Retinal pigment epithelial cell (primary cell): ENCODE data around the gene OR14C36.

Experiments used
- DNase-seq: peaks from one replicate; pipeline ENCODE4 v3.0.0-alpha.2; 2010; ENCODE audit warnings: low read depth
- H3K4me3 ChIP-seq: 2 replicates; pipeline ENCODE4 v1.5.1; 2011; ENCODE audit warnings: mild to moderate bottlenecking, low read length, control low read depth, moderate library complexity
- TF ChIP-seq, protein P1 (sequence below): conservative IDR thresholded peaks from 2 replicates; pipeline ENCODE4 v1.5.1; 2011; ENCODE audit warnings: low read depth, low read length, control low read depth, inconsistent platforms

The OR14C36 gene

DNA sequence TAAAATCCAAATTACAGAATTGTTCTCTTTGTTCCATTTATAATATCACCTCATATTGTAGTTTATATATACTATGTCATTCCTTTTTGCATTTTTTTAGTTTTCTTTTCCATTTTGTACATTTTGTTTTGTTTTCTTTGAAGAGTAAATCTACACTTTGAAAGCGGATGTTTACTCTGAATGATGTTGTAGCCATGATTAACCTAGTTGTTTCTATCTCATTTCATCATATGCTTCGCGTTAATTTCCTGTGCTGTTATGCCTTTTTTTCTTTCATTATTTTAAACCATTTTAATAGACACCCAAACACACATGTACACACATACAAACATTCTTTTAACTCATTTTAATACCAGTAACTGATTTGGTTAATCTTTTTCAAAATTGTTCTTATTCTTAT is 32.3 kb downstream of the OR14C36 start:
- H3K4me3 ChIP-seq = no peak overlapping the region
- DNase-seq = no peak
- TF ChIP-seq, protein P1, sequence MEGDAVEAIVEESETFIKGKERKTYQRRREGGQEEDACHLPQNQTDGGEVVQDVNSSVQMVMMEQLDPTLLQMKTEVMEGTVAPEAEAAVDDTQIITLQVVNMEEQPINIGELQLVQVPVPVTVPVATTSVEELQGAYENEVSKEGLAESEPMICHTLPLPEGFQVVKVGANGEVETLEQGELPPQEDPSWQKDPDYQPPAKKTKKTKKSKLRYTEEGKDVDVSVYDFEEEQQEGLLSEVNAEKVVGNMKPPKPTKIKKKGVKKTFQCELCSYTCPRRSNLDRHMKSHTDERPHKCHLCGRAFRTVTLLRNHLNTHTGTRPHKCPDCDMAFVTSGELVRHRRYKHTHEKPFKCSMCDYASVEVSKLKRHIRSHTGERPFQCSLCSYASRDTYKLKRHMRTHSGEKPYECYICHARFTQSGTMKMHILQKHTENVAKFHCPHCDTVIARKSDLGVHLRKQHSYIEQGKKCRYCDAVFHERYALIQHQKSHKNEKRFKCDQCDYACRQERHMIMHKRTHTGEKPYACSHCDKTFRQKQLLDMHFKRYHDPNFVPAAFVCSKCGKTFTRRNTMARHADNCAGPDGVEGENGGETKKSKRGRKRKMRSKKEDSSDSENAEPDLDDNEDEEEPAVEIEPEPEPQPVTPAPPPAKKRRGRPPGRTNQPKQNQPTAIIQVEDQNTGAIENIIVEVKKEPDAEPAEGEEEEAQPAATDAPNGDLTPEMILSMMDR = no peak

DNA sequence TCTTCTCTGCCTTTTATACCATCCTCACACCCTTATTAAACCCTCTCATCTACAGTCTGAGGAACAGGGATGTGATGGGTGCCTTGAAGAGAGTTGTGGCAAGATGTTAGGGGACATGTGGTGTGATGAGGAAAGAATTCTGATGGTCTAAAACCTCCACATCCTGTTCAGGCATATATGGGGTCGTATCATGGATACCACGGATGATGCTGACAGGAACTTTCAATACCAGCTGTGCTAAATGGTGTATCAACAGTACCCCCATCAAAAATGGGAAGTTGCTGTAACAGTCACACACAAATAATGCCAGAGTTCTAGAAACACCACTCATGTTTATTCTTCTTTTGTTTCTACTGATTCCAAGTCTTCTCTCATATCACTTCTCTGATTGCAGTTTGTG is 39.9 kb downstream of the OR14C36 start:
- no peak overlapping the region for H3K4me3 ChIP-seq
- TF ChIP-seq, protein P1 = no peak
- no peak for DNase-seq

GRCh38 chr1:248393050-248393449 is 44.5 kb downstream of the OR14C36 start:
- TF ChIP-seq, protein P1 = no peak
- DNase-seq = no peak

More at GRCh38 chr1:248393050-248393449, 44.5 kb downstream of the OR14C36 start:
- H3K4me3 ChIP-seq = no peak overlapping the region
